HEK293 (cell line): ENCODE results near the gene SH3RF3.
A peak's percentile ranks its signal among the peaks of the same experiment; 100 is the strongest.

Experiments used
- CTCF ChIA-PET: fragments of 350-600 bp; formaldehyde crosslinking; extraction: SDS; loops from one replicate; lab custom pipeline; 2021; ENCODE audit warnings: antibody characterized with exemption; lab: Yijun Ruan, JAX
- POLR2A ChIA-PET: fragments of 300-600 bp; formaldehyde crosslinking; extraction: SDS; loops from one replicate; lab custom pipeline; 2020; ENCODE audit warnings: antibody characterized with exemption, inconsistent platforms; lab: Yijun Ruan, JAX
- H3K27ac ChIP-seq: fragments of 200-500 bp; sonication (Bioruptor generic); 2 replicates; pipeline ENCODE4 v1.5.1; 2014; ENCODE audit warnings: low read depth, low read length, control low read depth, inconsistent platforms; ENCODE audit errors: extremely low read depth
- H3K36me3 ChIP-seq, 2 experiments: fragments of 200-500 bp in 1 of 2; sonication (Bioruptor generic) in 1 of 2; 1 replicate in 1 of 2; 2 replicates in 1 of 2; pipeline ENCODE4 v1.5.1; 2014 to 2017; ENCODE audit warnings: inconsistent platforms in 2 of 2, low read length in 2 of 2; ENCODE audit not compliant: control insufficient read depth in 2 of 2, insufficient read depth in 1 of 2
- H3K4me1 ChIP-seq: fragments of 200-500 bp; sonication (Bioruptor generic); 2 replicates; pipeline ENCODE4 v1.5.1; 2014; ENCODE audit warnings: mild to moderate bottlenecking, low read length, inconsistent platforms; ENCODE audit not compliant: control insufficient read depth, insufficient read depth
- H3K4me3 ChIP-seq: 2 replicates; pipeline ENCODE4 v1.5.1; 2011; ENCODE audit warnings: low read depth, mild to moderate bottlenecking, control low read depth, low read length, moderate library complexity
- H3K9me3 ChIP-seq: fragments of 200-500 bp; sonication (Bioruptor generic); 2 replicates; pipeline ENCODE4 v1.5.1; 2014; ENCODE audit warnings: low read depth, low read length, inconsistent platforms; ENCODE audit not compliant: control insufficient read depth, insufficient read depth
- GLIS1 ChIP-seq: fragments of 450-650 bp; formaldehyde crosslinking; IDR thresholded peaks from 2 replicates; pipeline ENCODE4 v1.5.1; 2016; ENCODE audit warnings: missing biosample characterization, missing genetic modification characterization
- GLIS2 ChIP-seq: fragments of 450-650 bp; formaldehyde crosslinking; IDR thresholded peaks from 2 replicates; pipeline ENCODE4 v1.5.1; 2016; ENCODE audit warnings: missing biosample characterization, missing genetic modification characterization
- KLF16 ChIP-seq: fragments of 450-650 bp; formaldehyde crosslinking; IDR thresholded peaks from 2 replicates; pipeline ENCODE4 v1.5.1; 2017; ENCODE audit warnings: missing biosample characterization, missing genetic modification characterization
- MZF1 ChIP-seq: fragments of 450-650 bp; formaldehyde crosslinking; IDR thresholded peaks from 2 replicates; pipeline ENCODE4 v1.5.1; 2017; ENCODE audit warnings: missing biosample characterization, missing genetic modification characterization, borderline replicate concordance
- REST ChIP-seq: fragments of 450-650 bp; formaldehyde crosslinking; IDR thresholded peaks from 2 replicates; pipeline ENCODE4 v1.5.1; 2016; ENCODE audit warnings: missing biosample characterization, missing genetic modification characterization
- SETDB1 ChIP-seq: IDR thresholded peaks from one replicate; pipeline ENCODE4 v1.6.1; 2017; ENCODE audit warnings: mild to moderate bottlenecking, low read length, moderate library complexity, mixed read lengths; ENCODE audit not compliant: insufficient read length
- WT1 ChIP-seq: fragments of 450-650 bp; formaldehyde crosslinking; IDR thresholded peaks from 2 replicates; pipeline ENCODE4 v1.5.1; 2016; ENCODE audit warnings: missing biosample characterization, missing genetic modification characterization
- ZFHX2 ChIP-seq: fragments of 450-650 bp; formaldehyde crosslinking; conservative IDR thresholded peaks from 2 replicates; pipeline ENCODE4 v1.5.1; 2016; ENCODE audit warnings: missing biosample characterization, missing genetic modification characterization
- ZIC2 ChIP-seq: fragments of 450-650 bp; formaldehyde crosslinking; IDR thresholded peaks from 2 replicates; pipeline ENCODE4 v1.5.1; 2016; ENCODE audit warnings: missing biosample characterization, missing genetic modification characterization
- ZNF416 ChIP-seq: fragments of 450-650 bp; formaldehyde crosslinking; IDR thresholded peaks from 2 replicates; pipeline ENCODE4 v1.5.1; 2016; ENCODE audit warnings: missing biosample characterization, missing genetic modification characterization
- ZNF596 ChIP-seq: fragments of 450-650 bp; IDR thresholded peaks from 2 replicates; pipeline ENCODE4 v1.5.0; 2018; ENCODE audit warnings: missing biosample characterization, mild to moderate bottlenecking, missing genetic modification characterization, moderate library complexity
- ZNF76 ChIP-seq: fragments of 450-650 bp; formaldehyde crosslinking; IDR thresholded peaks from 2 replicates; pipeline ENCODE4; 2016; ENCODE audit warnings: low read depth, missing biosample characterization, missing genetic modification characterization, borderline replicate concordance
- ZNF830 ChIP-seq: fragments of 450-650 bp; IDR thresholded peaks from 2 replicates; pipeline ENCODE4 v1.5.0; 2018; ENCODE audit warnings: missing biosample characterization, missing genetic modification characterization, low read depth, mild to moderate bottlenecking, moderate library complexity
- ZSCAN16 ChIP-seq: fragments of 450-650 bp; formaldehyde crosslinking; IDR thresholded peaks from 2 replicates; pipeline ENCODE4 v1.5.1; 2016; ENCODE audit warnings: missing biosample characterization, missing genetic modification characterization

SH3RF3 gene

GRCh38 chr2:109402980-109403840, 274.2 kb downstream of the SH3RF3 start:
- H3K4me3 ChIP-seq, result no peak overlapping the region
- peaks cover 0 to 6% of the 10 kb centered on the region in 2 experiments; a peak in 1 of 3 replicates for H3K36me3 ChIP-seq
- no peaks in the 10 kb centered on the region for H3K4me1 ChIP-seq
- ChIA-PET POLR2A (no interaction called here), CTCF (no interaction called here)
- TF ChIP-seq SETDB1 (no peak), ZIC2 (tag by site-specific recombination) (peak; percentile 30; the same call in 1 of the 2 replicates), KLF16 (tag by site-specific recombination) (no peak), GLIS1 (tag by site-specific recombination) (peak; percentile 11; the same call in 1 of the 2 replicates), WT1 (no peak), ZNF416 (no peak)
- no peak overlapping the region for H3K27ac ChIP-seq
- no peaks in the 10 kb centered on the region for H3K9me3 ChIP-seq

- Histone ChIP-seq H3K4me1 (no peaks in the 10 kb centered on the region), H3K9me3 (no peaks in the 10 kb centered on the region), H3K36me3 (peaks cover 0 to 6% of the 10 kb centered on the region in 2 experiments; a peak in 1 of 3 replicates), H3K4me3 (no peak overlapping the region), H3K27ac (no peak overlapping the region)
- ChIA-PET POLR2A (no interaction called here), CTCF (interaction anchor here (1.0 kb wide), 1 partner anchor 106 kb away, joined by 3 read pairs; no protein-coding TSS in a partner anchor)
- TF ChIP-seq ZFHX2 (0 out of 2 replicates have a peak, but pooled peaks have one; percentile 17), ZNF76 (no peak)
Observed at GRCh38 chr2:109403841-109404201, 274.8 kb downstream of the SH3RF3 start.

GRCh38 chr2:109404681-109405080, 275.7 kb downstream of the SH3RF3 start:
- CTCF ChIA-PET, result interaction anchor here (1.0 kb wide), 1 partner anchor 105 kb away, joined by 3 read pairs; no protein-coding TSS in a partner anchor
- POLR2A ChIA-PET, result no interaction called here

More at GRCh38 chr2:109404681-109405080, 275.7 kb downstream of the SH3RF3 start:
- Histone ChIP-seq H3K36me3 (peaks cover 0 to 6% of the 10 kb centered on the region in 2 experiments; a peak in 1 of 3 replicates), H3K4me3 (no peak overlapping the region), H3K4me1 (peaks cover 6% of the 10 kb centered on the region), H3K9me3 (no peaks in the 10 kb centered on the region), H3K27ac (no peak overlapping the region)
- TF ChIP-seq ZSCAN16 (tag by site-specific recombination) (no peak), ZIC2 (tag by site-specific recombination) (no peak), ZNF596 (no peak), ZNF830 (tag by site-specific recombination) (no peak), GLIS2 (tag by site-specific recombination) (no peak), REST (peak; percentile 96), MZF1 (tag by site-specific recombination) (no peak)
